Activated CD4-positive, alpha-beta memory T cell treated with anti-CD3 and anti-CD28 coated beads for 36 hours (primary cell): ENCODE results near the gene MYL7. TPM values are rescaled to one million over a fixed set of nuclear protein-coding genes. Genes with fewer than 3 reads are reported as not detected.

Experiments used
- CTCF ChIA-PET: fragments of 350-600 bp; sonication (Branson Sonifier 250); formaldehyde crosslinking; loops from one replicate; lab custom pipeline; 2021; ENCODE audit warnings: antibody characterized with exemption, inconsistent platforms; lab: Charles Lee
- POLR2A ChIA-PET: fragments of 350-600 bp; sonication (Branson Sonifier 250); formaldehyde crosslinking; loops from one replicate; lab custom pipeline; 2021; ENCODE audit warnings: antibody characterized with exemption; lab: Charles Lee
- DNase-seq: peaks from one replicate; pipeline ENCODE4 v3.0.0-alpha.2; 2020
- H3K27ac Mint-ChIP-seq: one replicate; pipeline ENCODE4 v1.8.0; 2021; ENCODE audit warnings: mixed read lengths
- H3K27me3 Mint-ChIP-seq: one replicate; pipeline ENCODE4 v1.8.0; 2021; ENCODE audit warnings: mixed read lengths
- H3K36me3 Mint-ChIP-seq: one replicate; pipeline ENCODE4 v1.8.0; 2021; ENCODE audit warnings: mixed read lengths
- H3K4me1 Mint-ChIP-seq: one replicate; pipeline ENCODE4 v1.8.0; 2021; ENCODE audit warnings: low read depth, mixed read lengths
- H3K4me3 Mint-ChIP-seq: one replicate; pipeline ENCODE4 v1.8.0; 2021; ENCODE audit warnings: mild to moderate bottlenecking, mixed read lengths
- H3K9me3 Mint-ChIP-seq: one replicate; pipeline ENCODE4 v1.8.0; 2021; ENCODE audit warnings: mixed read lengths
- intact Hi-C: fragments of 100-400 bp; cut with micrococcal nuclease; formaldehyde crosslinking; loops from one replicate; pipeline ENCODE4 v1.15.1; 2023
- total RNA-seq, 2 experiments: library from RNA; stranded (reverse); gene quantifications; one replicate each; pipeline ENCODE4 v1.2.3, GENCODE V29; 2021

Gene MYL7
- total RNA-seq, 2 experiments from 2014 or later = not detected

- intact Hi-C loops = no loop called here
- DNase-seq = no peak
- Mint-ChIP-seq H3K4me3 (no peak overlapping the region), H3K4me1 (peaks cover 4% of the 10 kb centered on the region), H3K36me3 (no peaks in the 10 kb centered on the region), H3K9me3 (no peaks in the 10 kb centered on the region), H3K27ac (no peak overlapping the region), H3K27me3 (peaks cover 2% of the 10 kb centered on the region)
- ChIA-PET POLR2A (no interaction called here), CTCF (interaction anchor here (1.2 to 1.3 kb wide), 2 partner anchors 31 to 78 kb away, joined by 3 read pairs; no protein-coding TSS in a partner anchor)
Observed at GRCh38 chr7:44162785-44163395, 21.8 kb upstream of the MYL7 start.

GRCh38 chr7:44162179-44162578 lies 21.0 kb upstream of the MYL7 start:
- CTCF ChIA-PET = interaction anchor here (1.3 kb wide), 1 partner anchor 79 kb away, joined by 3 read pairs; no protein-coding TSS in a partner anchor
- Mint-ChIP-seq H3K36me3 (no peaks in the 10 kb centered on the region), H3K9me3 (no peaks in the 10 kb centered on the region), H3K27me3 (peaks cover 2% of the 10 kb centered on the region), H3K27ac (no peak overlapping the region), H3K4me3 (no peak overlapping the region), H3K4me1 (no peaks in the 10 kb centered on the region)
- intact Hi-C loops = no loop called here
- POLR2A ChIA-PET = no interaction called here
- DNase-seq = no peak

- Mint-ChIP-seq H3K27me3 (peaks cover 2% of the 10 kb centered on the region), H3K36me3 (no peaks in the 10 kb centered on the region), H3K4me3 (no peak overlapping the region), H3K4me1 (no peaks in the 10 kb centered on the region), H3K9me3 (no peaks in the 10 kb centered on the region), H3K27ac (no peak overlapping the region)
- intact Hi-C loops = no loop called here
- DNase-seq = no peak
- CTCF ChIA-PET = no interaction called here
- POLR2A ChIA-PET = no interaction called here
Observed at GRCh38 chr7:44161371-44161770, 20.2 kb upstream of the MYL7 start.

- Mint-ChIP-seq H3K4me3 (no peak overlapping the region), H3K27ac (no peak overlapping the region), H3K4me1 (no peaks in the 10 kb centered on the region), H3K36me3 (no peaks in the 10 kb centered on the region), H3K27me3 (peaks cover 2% of the 10 kb centered on the region), H3K9me3 (no peaks in the 10 kb centered on the region)
- DNase-seq = no peak
- intact Hi-C loops = no loop called here
- ChIA-PET POLR2A (no interaction called here), CTCF (no interaction called here)
Observed at GRCh38 chr7:44159824-44160630, 18.9 kb upstream of the MYL7 start.

- Mint-ChIP-seq H3K36me3 (no peaks in the 10 kb centered on the region), H3K27me3 (peaks cover 2% of the 10 kb centered on the region), H3K27ac (no peak overlapping the region), H3K4me1 (no peaks in the 10 kb centered on the region), H3K9me3 (no peaks in the 10 kb centered on the region), H3K4me3 (no peak overlapping the region)
- intact Hi-C loops = no loop called here
- ChIA-PET POLR2A (no interaction called here), CTCF (no interaction called here)
- DNase-seq = no peak
Observed at GRCh38 chr7:44158873-44159631, 17.9 kb upstream of the MYL7 start.

GRCh38 chr7:44158096-44158872 lies 17.2 kb upstream of the MYL7 start:
- CTCF ChIA-PET = no interaction called here
- no peaks in the 10 kb centered on the region for H3K36me3 Mint-ChIP-seq
- H3K27ac Mint-ChIP-seq = no peak overlapping the region
- H3K9me3 Mint-ChIP-seq = no peaks in the 10 kb centered on the region
- no peaks in the 10 kb centered on the region for H3K27me3 Mint-ChIP-seq
- POLR2A ChIA-PET = no interaction called here
- no peak for DNase-seq
- intact Hi-C loops = no loop called here
- H3K4me3 Mint-ChIP-seq = no peak overlapping the region
- no peaks in the 10 kb centered on the region for H3K4me1 Mint-ChIP-seq

GRCh38 chr7:44157116-44158080 lies 16.3 kb upstream of the MYL7 start:
- no peaks in the 10 kb centered on the region for H3K27me3 Mint-ChIP-seq
- no peaks in the 10 kb centered on the region for H3K36me3 Mint-ChIP-seq
- POLR2A ChIA-PET = no interaction called here
- DNase-seq = no peak
- no peak overlapping the region for H3K4me3 Mint-ChIP-seq
- no peak overlapping the region for H3K27ac Mint-ChIP-seq
- CTCF ChIA-PET = no interaction called here
- H3K9me3 Mint-ChIP-seq = no peaks in the 10 kb centered on the region
- intact Hi-C loops = no loop called here
- no peaks in the 10 kb centered on the region for H3K4me1 Mint-ChIP-seq

GRCh38 chr7:44156453-44157010 lies 15.4 kb upstream of the MYL7 start:
- Mint-ChIP-seq H3K4me1 (no peaks in the 10 kb centered on the region), H3K27ac (no peak overlapping the region), H3K36me3 (no peaks in the 10 kb centered on the region), H3K9me3 (no peaks in the 10 kb centered on the region), H3K27me3 (no peaks in the 10 kb centered on the region), H3K4me3 (no peak overlapping the region)
- intact Hi-C loops = no loop called here
- ChIA-PET CTCF (no interaction called here), POLR2A (no interaction called here)
- DNase-seq = no peak

- H3K27ac Mint-ChIP-seq = no peak overlapping the region
- intact Hi-C loops = no loop called here
- no peak for DNase-seq
- no peak overlapping the region for H3K4me3 Mint-ChIP-seq
- no peaks in the 10 kb centered on the region for H3K27me3 Mint-ChIP-seq
- CTCF ChIA-PET = no interaction called here
- POLR2A ChIA-PET = no interaction called here
- H3K36me3 Mint-ChIP-seq = no peaks in the 10 kb centered on the region
- no peaks in the 10 kb centered on the region for H3K9me3 Mint-ChIP-seq
- no peaks in the 10 kb centered on the region for H3K4me1 Mint-ChIP-seq
Observed at GRCh38 chr7:44155191-44156185, 14.4 kb upstream of the MYL7 start.

GRCh38 chr7:44154703-44155102 lies 13.6 kb upstream of the MYL7 start:
- no peaks in the 10 kb centered on the region for H3K27me3 Mint-ChIP-seq
- DNase-seq = no peak
- no peaks in the 10 kb centered on the region for H3K36me3 Mint-ChIP-seq
- no peaks in the 10 kb centered on the region for H3K4me1 Mint-ChIP-seq
- intact Hi-C loops = no loop called here
- no peak overlapping the region for H3K4me3 Mint-ChIP-seq
- ChIA-PET CTCF (interaction anchor here (1.0 kb wide), 1 partner anchor 74 kb away, joined by 3 read pairs; no protein-coding TSS in a partner anchor), POLR2A (no interaction called here)
- no peaks in the 10 kb centered on the region for H3K9me3 Mint-ChIP-seq
- no peak overlapping the region for H3K27ac Mint-ChIP-seq
